Neural progenitor cell (in vitro differentiated cells): ENCODE data around the gene CEMIP2. TPM values are rescaled to one million over a fixed set of nuclear protein-coding genes. Genes with fewer than 3 reads are reported as not detected.

Source experiments
- DNase-seq: peaks from one replicate; pipeline ENCODE4 v3.0.0-alpha.2; 2016; ENCODE audit warnings: low spot score
- H2AFZ ChIP-seq: fragments of 200-600 bp; sonication (generic); replicated peaks from 2 replicates; pipeline ENCODE4 v1.6.1; 2016; ENCODE audit warnings: antibody characterized with exemption
- H3F3A ChIP-seq: fragments of 200-600 bp; sonication (generic); 2 replicates; pipeline ENCODE4 v1.6.1; 2016; ENCODE audit warnings: antibody characterized with exemption, low read depth
- H3K27ac ChIP-seq: fragments of 200-600 bp; sonication (generic); 2 replicates; pipeline ENCODE4 v1.5.1; 2016; ENCODE audit warnings: mild to moderate bottlenecking
- H3K27me3 ChIP-seq: fragments of 200-600 bp; sonication (generic); 2 replicates; pipeline ENCODE4 v1.6.1; 2016; ENCODE audit warnings: mild to moderate bottlenecking, moderate library complexity
- H3K36me3 ChIP-seq: fragments of 200-600 bp; sonication (generic); 2 replicates; pipeline ENCODE4 v1.5.1; 2016
- H3K4me1 ChIP-seq: fragments of 200-600 bp; sonication (generic); 2 replicates; pipeline ENCODE4 v1.6.1; 2016; ENCODE audit warnings: mixed run types
- H3K4me2 ChIP-seq: fragments of 200-600 bp; sonication (generic); 2 replicates; pipeline ENCODE4 v1.6.1; 2016
- H3K4me3 ChIP-seq: fragments of 200-600 bp; sonication (generic); 2 replicates; pipeline ENCODE4 v1.5.1; 2016
- H3K79me2 ChIP-seq: fragments of 200-600 bp; sonication (generic); 2 replicates; pipeline ENCODE4 v1.6.1; 2016; ENCODE audit warnings: low read depth
- H3K9ac ChIP-seq: fragments of 200-600 bp; sonication (generic); 2 replicates; pipeline ENCODE4 v1.6.1; 2016
- H3K9me3 ChIP-seq: fragments of 200-600 bp; sonication (generic); 2 replicates; pipeline ENCODE4 v1.5.1; 2016; ENCODE audit warnings: low read depth
- H4K20me1 ChIP-seq: fragments of 200-600 bp; sonication (generic); 2 replicates; pipeline ENCODE4 v1.6.1; 2016; ENCODE audit warnings: low read depth
- H3K27ac Mint-ChIP-seq: 3 replicates; pipeline ENCODE4 v1.8.0; 2021; ENCODE audit warnings: mixed read lengths
- H3K27me3 Mint-ChIP-seq: 2 replicates; pipeline ENCODE4 v1.8.0; 2022; ENCODE audit warnings: low read depth, mild to moderate bottlenecking, inconsistent platforms, moderate library complexity, mixed read lengths; ENCODE audit not compliant: insufficient read depth
- H3K36me3 Mint-ChIP-seq: 3 replicates; pipeline ENCODE4 v1.8.0; 2021; ENCODE audit warnings: mixed read lengths
- H3K4me1 Mint-ChIP-seq: 3 replicates; pipeline ENCODE4 v1.8.0; 2021; ENCODE audit warnings: mixed read lengths
- H3K4me3 Mint-ChIP-seq: 3 replicates; pipeline ENCODE4 v1.8.0; 2021; ENCODE audit warnings: mild to moderate bottlenecking, moderate library complexity, mixed read lengths
- H3K9me3 Mint-ChIP-seq: 3 replicates; pipeline ENCODE4 v1.8.0; 2020; ENCODE audit warnings: mixed read lengths
- CTCF ChIP-seq: fragments of 200-600 bp; sonication (generic); IDR thresholded peaks from 2 replicates; pipeline ENCODE4 v1.5.1; 2017; ENCODE audit warnings: antibody characterized with exemption, mild to moderate bottlenecking
- EZH2 ChIP-seq: fragments of 200-600 bp; sonication (generic); IDR thresholded peaks from 2 replicates; pipeline ENCODE4 v1.6.1; 2017; ENCODE audit warnings: antibody characterized with exemption, mild to moderate bottlenecking, moderate library complexity
- EZH2phosphoT487 ChIP-seq: fragments of 200-600 bp; sonication (generic); IDR thresholded peaks from 2 replicates; pipeline ENCODE4 v1.6.1; 2017; ENCODE audit warnings: antibody characterized with exemption
- total RNA-seq: library from RNA; depleted of rRNA; stranded (reverse); fragments of >200 nt; gene quantifications from 2 replicates; pipeline ENCODE4 v1.2.3, GENCODE V29; 2015; ENCODE audit warnings: low replicate concordance

CEMIP2 gene
- total RNA-seq, 1 donor from 2014 or later: 218 TPM

- Histone ChIP-seq H3K27ac (no peak overlapping the region), H3K9me3 (no peaks in the 10 kb centered on the region), H3K79me2 (no peaks in the 10 kb centered on the region), H3K36me3 (no peaks in the 10 kb centered on the region), H4K20me1 (no peaks in the 10 kb centered on the region), H3K4me1 (peaks cover under 1% of the 10 kb centered on the region), H3F3A (peaks cover 6% of the 10 kb centered on the region), H3K27me3 (peaks cover 10% of the 10 kb centered on the region), H3K4me3 (no peak overlapping the region), H3K9ac (no peak overlapping the region), H3K4me2 (no peak overlapping the region), H2AFZ (no peak overlapping the region)
- Mint-ChIP-seq H3K27ac (no peak overlapping the region), H3K27me3 (peaks cover 4% of the 10 kb centered on the region), H3K4me1 (peaks cover 3% of the 10 kb centered on the region), H3K4me3 (no peak overlapping the region), H3K36me3 (no peaks in the 10 kb centered on the region), H3K9me3 (no peaks in the 10 kb centered on the region)
- DNase-seq: no peak
- no peak for TF ChIP-seq EZH2
- no peak for TF ChIP-seq EZH2phosphoT487
- TF ChIP-seq CTCF: no peak
Observed at GRCh38 chr9:71774920-71775319, 6.6 kb upstream of the CEMIP2 start.

GRCh38 chr9:71772726-71773125 lies 4.4 kb upstream of the CEMIP2 start:
- Histone ChIP-seq H3K27ac (no peak overlapping the region), H3K27me3 (peaks cover 14% of the 10 kb centered on the region), H3K4me1 (peaks cover 4% of the 10 kb centered on the region), H3K9me3 (no peaks in the 10 kb centered on the region), H3F3A (peaks cover 17% of the 10 kb centered on the region), H3K36me3 (no peaks in the 10 kb centered on the region), H3K79me2 (peaks cover 10% of the 10 kb centered on the region), H4K20me1 (peaks cover 3% of the 10 kb centered on the region), H2AFZ (no peak overlapping the region), H3K4me2 (no peak overlapping the region), H3K9ac (no peak overlapping the region), H3K4me3 (no peak overlapping the region)
- TF ChIP-seq EZH2: no peak
- TF ChIP-seq CTCF: no peak
- no peak for TF ChIP-seq EZH2phosphoT487
- no peaks in the 10 kb centered on the region for H3K9me3 Mint-ChIP-seq
- H3K27me3 Mint-ChIP-seq: peaks cover 9% of the 10 kb centered on the region
- DNase-seq: no peak
- no peaks in the 10 kb centered on the region for H3K36me3 Mint-ChIP-seq
- H3K27ac Mint-ChIP-seq: no peak overlapping the region
- H3K4me3 Mint-ChIP-seq: no peak overlapping the region
- peaks cover 6% of the 10 kb centered on the region for H3K4me1 Mint-ChIP-seq

GRCh38 chr9:71770170-71770569 lies 1.9 kb upstream of the CEMIP2 start:
- Histone ChIP-seq H3K27ac (no peak overlapping the region), H3K36me3 (no peaks in the 10 kb centered on the region), H3K27me3 (peaks cover 14% of the 10 kb centered on the region), H4K20me1 (peaks cover 27% of the 10 kb centered on the region), H3K9me3 (no peaks in the 10 kb centered on the region), H3K79me2 (peaks cover 35% of the 10 kb centered on the region), H3K4me3 (peak overlapping the region; percentile 92), H3K4me2 (peak overlapping the region; percentile 94), H3K4me1 (peaks cover 11% of the 10 kb centered on the region), H3K9ac (no peak overlapping the region), H2AFZ (no peak overlapping the region), H3F3A (peaks cover 26% of the 10 kb centered on the region)
- no peaks in the 10 kb centered on the region for H3K36me3 Mint-ChIP-seq
- no peak for TF ChIP-seq CTCF
- TF ChIP-seq EZH2phosphoT487: no peak
- TF ChIP-seq EZH2: no peak
- peak overlapping the region; percentile 90 for H3K4me3 Mint-ChIP-seq
- H3K27ac Mint-ChIP-seq: no peak overlapping the region
- peaks cover 20% of the 10 kb centered on the region for H3K4me1 Mint-ChIP-seq
- H3K9me3 Mint-ChIP-seq: no peaks in the 10 kb centered on the region
- H3K27me3 Mint-ChIP-seq: peaks cover 10% of the 10 kb centered on the region
- no peak for DNase-seq
